ENCODE data around the gene CARD10.

GRCh38 chr22:37501610-37502341, 17.4 kb downstream of the CARD10 start:
- TF ChIP-seq CTCF (conservative IDR thresholded peaks at IDR 0.05; ENCODE audit: low read length), result no peak
- no peak for TF ChIP-seq EZH2phosphoT487 (IDR thresholded peaks at IDR 0.05; ENCODE audit: borderline replicate concordance)

Data from Loucy (cell line).